Measurements from ENCODE around the gene EHD1.
"Not testable (repeated sequence)": the region's sequence is repeated elsewhere in the genome, so short reads cannot be mapped to it uniquely, and the experiment has no call there.

The EHD1 gene

DNA sequence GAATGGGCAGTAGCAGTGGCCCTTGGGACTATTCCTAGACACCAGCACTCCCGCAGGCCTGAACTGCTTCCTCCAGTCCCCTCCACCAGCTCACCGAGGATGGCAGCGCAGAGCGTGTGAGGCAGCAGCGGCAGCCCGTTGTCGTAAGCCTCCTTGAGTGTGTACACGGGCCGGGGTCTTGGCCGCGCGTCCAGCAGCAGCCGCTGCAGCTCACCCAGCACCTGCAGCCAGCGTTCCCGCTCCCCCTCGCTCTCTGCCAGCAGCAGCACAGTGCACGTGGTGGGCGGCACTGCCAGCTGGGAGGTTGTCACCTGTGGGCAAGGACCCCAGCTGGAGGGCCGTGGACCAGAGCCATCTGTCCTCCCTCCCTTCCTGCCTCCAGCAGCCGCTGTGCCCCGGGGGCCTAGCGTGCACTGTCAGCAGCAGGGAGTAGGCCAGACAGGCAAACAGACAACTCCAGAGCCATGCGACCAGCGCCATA, 47.0 kb downstream of the EHD1 start:
- no peak overlapping the region for H3K4me3 ChIP-seq (ENCODE audit: insufficient read depth, low read depth, low read length, poor library complexity, severe bottlenecking)
- no peaks in the 10 kb centered on the region for H3K4me1 ChIP-seq (ENCODE audit: control insufficient read depth, insufficient read depth, low read length, poor library complexity, severe bottlenecking)
- H3K27me3 ChIP-seq (replicated peaks; ENCODE audit: control insufficient read depth, insufficient read depth, low read length, poor library complexity, severe bottlenecking) = no peaks in the 10 kb centered on the region
- H3K9me3 ChIP-seq (ENCODE audit: control insufficient read depth, low read length) = no peaks in the 10 kb centered on the region
- H3K36me3 ChIP-seq (ENCODE audit: control insufficient read depth, insufficient read depth, low read length) = peaks cover 6% of the 10 kb centered on the region
- H3K27ac ChIP-seq (ENCODE audit: insufficient read depth, low read length, poor library complexity, severe bottlenecking) = no peak overlapping the region
- no peak for DNase-seq

DNA sequence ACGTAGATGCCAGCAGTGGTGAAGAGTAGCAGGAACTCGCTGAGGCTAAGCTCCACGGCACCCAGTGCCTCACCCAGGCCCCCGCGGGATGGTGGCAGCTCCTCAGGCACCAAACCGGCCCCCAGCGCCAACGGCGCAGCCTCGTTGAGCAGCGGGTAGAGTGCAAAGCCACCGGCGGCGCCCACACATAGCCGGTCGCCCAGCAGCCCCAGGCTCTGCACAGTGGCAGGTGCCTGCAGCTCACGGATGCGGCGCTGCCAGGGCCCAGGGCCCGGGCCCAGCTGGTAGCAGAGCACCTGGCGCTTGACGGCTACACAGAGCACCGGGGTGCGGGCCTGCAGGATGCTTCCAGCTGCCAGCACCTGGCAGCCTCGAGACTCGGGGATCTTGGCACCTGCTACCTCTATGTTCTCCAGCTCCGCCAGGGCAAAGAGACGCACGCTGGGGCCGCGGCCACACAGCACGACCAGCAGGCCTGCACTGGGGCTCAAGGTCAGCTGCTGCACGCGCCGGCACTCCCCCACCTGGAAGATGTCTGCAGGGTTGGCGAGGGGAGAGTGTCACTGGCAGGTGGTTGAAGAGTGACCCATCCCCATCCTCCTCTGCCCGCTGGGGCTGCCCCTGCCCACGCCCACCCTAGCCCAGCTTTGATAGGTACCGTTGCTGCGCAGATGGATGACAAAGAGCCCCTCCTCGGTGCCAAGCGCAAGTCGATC, 48.7 kb downstream of the EHD1 start:
- no peak for DNase-seq
- no peak overlapping the region for H3K4me3 ChIP-seq (ENCODE audit: insufficient read depth, low read depth, low read length, poor library complexity, severe bottlenecking)
- H3K4me1 ChIP-seq (ENCODE audit: control insufficient read depth, insufficient read depth, low read length, poor library complexity, severe bottlenecking) = no peaks in the 10 kb centered on the region
- peaks cover 6% of the 10 kb centered on the region for H3K36me3 ChIP-seq (ENCODE audit: control insufficient read depth, insufficient read depth, low read length)
- no peak overlapping the region for H3K27ac ChIP-seq (ENCODE audit: insufficient read depth, low read length, poor library complexity, severe bottlenecking)
- no peaks in the 10 kb centered on the region for H3K9me3 ChIP-seq (ENCODE audit: control insufficient read depth, low read length)
- H3K27me3 ChIP-seq (replicated peaks; ENCODE audit: control insufficient read depth, insufficient read depth, low read length, poor library complexity, severe bottlenecking) = no peaks in the 10 kb centered on the region

- no peaks in the 10 kb centered on the region for H3K4me1 ChIP-seq (ENCODE audit: control insufficient read depth, insufficient read depth, low read length, poor library complexity, severe bottlenecking)
- peaks cover 4% of the 10 kb centered on the region for H3K36me3 ChIP-seq (ENCODE audit: control insufficient read depth, insufficient read depth, low read length)
- no peak for DNase-seq
Measured at GRCh38 chr11:64827451-64827839, 51.0 kb downstream of the EHD1 start.

GRCh38 chr11:64826578-64827450, 51.6 kb downstream of the EHD1 start:
- H3K4me3 ChIP-seq (ENCODE audit: insufficient read depth, low read depth, low read length, poor library complexity, severe bottlenecking) = no peak overlapping the region
- no peak for DNase-seq
- H3K4me1 ChIP-seq (ENCODE audit: control insufficient read depth, insufficient read depth, low read length, poor library complexity, severe bottlenecking) = no peaks in the 10 kb centered on the region
- H3K36me3 ChIP-seq (ENCODE audit: control insufficient read depth, insufficient read depth, low read length) = no peaks in the 10 kb centered on the region
- no peak overlapping the region for H3K27ac ChIP-seq (ENCODE audit: insufficient read depth, low read length, poor library complexity, severe bottlenecking)
- H3K9me3 ChIP-seq (ENCODE audit: control insufficient read depth, low read length) = no peaks in the 10 kb centered on the region
- no peaks in the 10 kb centered on the region for H3K27me3 ChIP-seq (replicated peaks; ENCODE audit: control insufficient read depth, insufficient read depth, low read length, poor library complexity, severe bottlenecking)

More at GRCh38 chr11:64827451-64827839, 51.0 kb downstream of the EHD1 start:
- Histone ChIP-seq H3K4me3 (ENCODE audit: insufficient read depth, low read depth, low read length, poor library complexity, severe bottlenecking) (no peak overlapping the region), H3K27me3 (replicated peaks; ENCODE audit: control insufficient read depth, insufficient read depth, low read length, poor library complexity, severe bottlenecking) (no peaks in the 10 kb centered on the region), H3K27ac (ENCODE audit: insufficient read depth, low read length, poor library complexity, severe bottlenecking) (no peak overlapping the region), H3K9me3 (ENCODE audit: control insufficient read depth, low read length) (no peaks in the 10 kb centered on the region)

GRCh38 chr11:64826062-64826461, 52.4 kb downstream of the EHD1 start:
- H3K4me3 ChIP-seq (ENCODE audit: insufficient read depth, low read depth, low read length, poor library complexity, severe bottlenecking) = no peak overlapping the region
- no peaks in the 10 kb centered on the region for H3K4me1 ChIP-seq (ENCODE audit: control insufficient read depth, insufficient read depth, low read length, poor library complexity, severe bottlenecking)
- DNase-seq = no peak
- no peak overlapping the region for H3K27ac ChIP-seq (ENCODE audit: insufficient read depth, low read length, poor library complexity, severe bottlenecking)
- H3K9me3 ChIP-seq (ENCODE audit: control insufficient read depth, low read length) = no peaks in the 10 kb centered on the region
- no peaks in the 10 kb centered on the region for H3K27me3 ChIP-seq (replicated peaks; ENCODE audit: control insufficient read depth, insufficient read depth, low read length, poor library complexity, severe bottlenecking)
- no peaks in the 10 kb centered on the region for H3K36me3 ChIP-seq (ENCODE audit: control insufficient read depth, insufficient read depth, low read length)

- Histone ChIP-seq H3K36me3 (ENCODE audit: control insufficient read depth, insufficient read depth, low read length) (no peaks in the 10 kb centered on the region), H3K4me3 (ENCODE audit: insufficient read depth, low read depth, low read length, poor library complexity, severe bottlenecking) (no peak overlapping the region), H3K27me3 (replicated peaks; ENCODE audit: control insufficient read depth, insufficient read depth, low read length, poor library complexity, severe bottlenecking) (no peaks in the 10 kb centered on the region), H3K27ac (ENCODE audit: insufficient read depth, low read length, poor library complexity, severe bottlenecking) (no peak overlapping the region), H3K4me1 (ENCODE audit: control insufficient read depth, insufficient read depth, low read length, poor library complexity, severe bottlenecking) (no peaks in the 10 kb centered on the region), H3K9me3 (ENCODE audit: control insufficient read depth, low read length) (no peaks in the 10 kb centered on the region)
- no peak for DNase-seq
Measured at GRCh38 chr11:64823568-64824119, 54.8 kb downstream of the EHD1 start.

GRCh38 chr11:64817476-64817875, 60.9 kb downstream of the EHD1 start:
- Histone ChIP-seq H3K27ac (ENCODE audit: insufficient read depth, low read length, poor library complexity, severe bottlenecking) (no peak overlapping the region), H3K27me3 (replicated peaks; ENCODE audit: control insufficient read depth, insufficient read depth, low read length, poor library complexity, severe bottlenecking) (no peaks in the 10 kb centered on the region), H3K9me3 (ENCODE audit: control insufficient read depth, low read length) (no peaks in the 10 kb centered on the region), H3K36me3 (ENCODE audit: control insufficient read depth, insufficient read depth, low read length) (no peaks in the 10 kb centered on the region), H3K4me3 (ENCODE audit: insufficient read depth, low read depth, low read length, poor library complexity, severe bottlenecking) (no peak overlapping the region), H3K4me1 (ENCODE audit: control insufficient read depth, insufficient read depth, low read length, poor library complexity, severe bottlenecking) (no peaks in the 10 kb centered on the region)
- DNase-seq = no peak

GRCh38 chr11:64815433-64815832, 63.0 kb downstream of the EHD1 start:
- H3K4me3 ChIP-seq (ENCODE audit: insufficient read depth, low read depth, low read length, poor library complexity, severe bottlenecking); H3K27me3 ChIP-seq (replicated peaks; ENCODE audit: control insufficient read depth, insufficient read depth, low read length, poor library complexity, severe bottlenecking); H3K4me1 ChIP-seq (ENCODE audit: control insufficient read depth, insufficient read depth, low read length, poor library complexity, severe bottlenecking); H3K9me3 ChIP-seq (ENCODE audit: control insufficient read depth, low read length); DNase-seq; H3K27ac ChIP-seq (ENCODE audit: insufficient read depth, low read length, poor library complexity, severe bottlenecking); H3K36me3 ChIP-seq (ENCODE audit: control insufficient read depth, insufficient read depth, low read length): not testable (repeated sequence)

DNA sequence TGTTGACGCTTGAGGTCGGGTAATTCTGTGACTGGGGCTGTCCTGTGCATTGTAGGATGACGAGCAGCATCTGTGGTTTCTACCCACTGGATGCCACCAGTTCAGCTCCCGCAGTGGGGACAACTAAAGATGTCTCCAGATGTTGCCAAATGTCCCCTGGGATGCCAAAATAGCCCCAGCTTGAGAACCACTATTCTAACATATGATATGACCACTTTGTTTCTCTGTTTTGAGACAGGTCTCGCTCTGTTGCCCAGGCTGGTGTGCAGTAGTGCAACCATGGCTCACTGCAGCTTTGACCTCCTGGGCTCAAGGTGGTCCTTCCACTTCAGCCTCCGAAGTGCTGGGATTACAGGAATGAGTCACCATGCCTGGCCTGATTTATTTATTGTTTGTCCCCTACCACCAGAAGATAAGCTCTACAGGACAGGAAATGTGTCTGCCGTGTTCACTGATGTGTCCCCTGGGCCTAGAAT, 63.7 kb downstream of the EHD1 start:
- Histone ChIP-seq H3K27me3 (replicated peaks; ENCODE audit: control insufficient read depth, insufficient read depth, low read length, poor library complexity, severe bottlenecking) (no peaks in the 10 kb centered on the region), H3K27ac (ENCODE audit: insufficient read depth, low read length, poor library complexity, severe bottlenecking) (no peak overlapping the region), H3K4me1 (ENCODE audit: control insufficient read depth, insufficient read depth, low read length, poor library complexity, severe bottlenecking) (peaks cover 7% of the 10 kb centered on the region), H3K9me3 (ENCODE audit: control insufficient read depth, low read length) (no peaks in the 10 kb centered on the region), H3K4me3 (ENCODE audit: insufficient read depth, low read depth, low read length, poor library complexity, severe bottlenecking) (no peak overlapping the region), H3K36me3 (ENCODE audit: control insufficient read depth, insufficient read depth, low read length) (no peaks in the 10 kb centered on the region)
- DNase-seq = no peak

DNA sequence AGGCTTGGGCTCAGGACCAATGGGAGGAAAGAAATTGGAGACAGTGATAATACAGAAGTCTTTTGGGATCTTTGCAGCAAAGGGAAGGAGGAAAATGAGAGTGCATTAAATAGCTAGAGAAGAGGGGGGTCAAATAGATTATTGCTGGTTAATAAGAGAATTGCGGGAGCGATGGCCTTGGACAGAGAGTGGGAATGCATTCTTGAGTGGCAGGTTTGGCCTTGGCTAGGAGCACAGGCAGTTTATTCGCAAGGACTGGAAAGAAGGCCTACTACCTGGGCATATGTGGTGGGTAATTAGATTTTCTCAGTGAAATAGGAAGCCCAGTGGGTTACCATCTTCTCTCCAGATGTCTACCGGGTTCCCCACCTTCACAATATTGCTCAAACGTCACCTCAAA, 64.6 kb downstream of the EHD1 start:
- H3K36me3 ChIP-seq (ENCODE audit: control insufficient read depth, insufficient read depth, low read length) = no peaks in the 10 kb centered on the region
- H3K27me3 ChIP-seq (replicated peaks; ENCODE audit: control insufficient read depth, insufficient read depth, low read length, poor library complexity, severe bottlenecking) = no peaks in the 10 kb centered on the region
- H3K9me3 ChIP-seq (ENCODE audit: control insufficient read depth, low read length) = no peaks in the 10 kb centered on the region
- no peak for DNase-seq
- no peak overlapping the region for H3K27ac ChIP-seq (ENCODE audit: insufficient read depth, low read length, poor library complexity, severe bottlenecking)
- H3K4me1 ChIP-seq (ENCODE audit: control insufficient read depth, insufficient read depth, low read length, poor library complexity, severe bottlenecking) = peaks cover 14% of the 10 kb centered on the region
- no peak overlapping the region for H3K4me3 ChIP-seq (ENCODE audit: insufficient read depth, low read depth, low read length, poor library complexity, severe bottlenecking)

Measured in effector memory CD4-positive, alpha-beta T cell (primary cell).